BLaER1 (cell line): Measurements from ENCODE around the gene ABHD5.

ENCODE experiments used
- H3K27ac ChIP-seq: shearing (Covaris generic); formaldehyde crosslinking; 2 replicates; pipeline ENCODE4 v1.8.1; 2022
- H3K27me3 ChIP-seq: shearing (Covaris generic); formaldehyde crosslinking; 2 replicates; pipeline ENCODE4 v1.8.1; 2022
- H3K36me3 ChIP-seq: shearing (Covaris generic); formaldehyde crosslinking; 2 replicates; pipeline ENCODE4 v1.8.1; 2022
- H3K4me1 ChIP-seq: shearing (Covaris generic); formaldehyde crosslinking; 2 replicates; pipeline ENCODE4 v1.8.1; 2022
- H3K4me2 ChIP-seq: shearing (Covaris generic); formaldehyde crosslinking; 2 replicates; pipeline ENCODE4 v1.8.1; 2022
- H3K4me3 ChIP-seq: shearing (Covaris generic); formaldehyde crosslinking; 2 replicates; pipeline ENCODE4 v1.8.1; 2022
- H3K9ac ChIP-seq: shearing (Covaris generic); formaldehyde crosslinking; 2 replicates; pipeline ENCODE4 v1.8.1; 2022
- H3K9me3 ChIP-seq: shearing (Covaris generic); formaldehyde crosslinking; 2 replicates; pipeline ENCODE4 v1.8.1; 2022
- H4K20me1 ChIP-seq: shearing (Covaris generic); formaldehyde crosslinking; 2 replicates; pipeline ENCODE4 v1.8.1; 2022
- Cebpa-rat ChIP-seq: shearing (Covaris generic); IDR thresholded peaks from 2 replicates; pipeline ENCODE4 v1.8.1; 2022

ABHD5 gene

GRCh38 chr3:43755516-43756200 is 64.9 kb downstream of the ABHD5 start:
- Histone ChIP-seq H3K9me3 (no peaks in the 10 kb centered on the region), H4K20me1 (no peaks in the 10 kb centered on the region), H3K27me3 (no peaks in the 10 kb centered on the region), H3K4me2 (no peak overlapping the region), H3K4me1 (peaks cover 14% of the 10 kb centered on the region), H3K4me3 (no peak overlapping the region), H3K36me3 (no peaks in the 10 kb centered on the region), H3K27ac (no peak overlapping the region), H3K9ac (no peak overlapping the region)
- no peak for TF ChIP-seq Cebpa-rat

- no peak for TF ChIP-seq Cebpa-rat
- H3K36me3 ChIP-seq, result no peaks in the 10 kb centered on the region
- H3K27ac ChIP-seq, result no peak overlapping the region
- H3K4me2 ChIP-seq, result no peak overlapping the region
- no peaks in the 10 kb centered on the region for H4K20me1 ChIP-seq
- H3K4me1 ChIP-seq, result peaks cover 14% of the 10 kb centered on the region
- no peak overlapping the region for H3K4me3 ChIP-seq
- no peaks in the 10 kb centered on the region for H3K9me3 ChIP-seq
- no peaks in the 10 kb centered on the region for H3K27me3 ChIP-seq
- H3K9ac ChIP-seq, result no peak overlapping the region
Observed at GRCh38 chr3:43757666-43758321, 67.1 kb downstream of the ABHD5 start.

- Histone ChIP-seq H3K4me1 (peaks cover 14% of the 10 kb centered on the region), H3K27me3 (no peaks in the 10 kb centered on the region), H3K4me2 (no peak overlapping the region; the same call in 1 of the 2 replicates), H3K9me3 (no peaks in the 10 kb centered on the region), H3K4me3 (no peak overlapping the region), H3K27ac (no peak overlapping the region), H3K9ac (no peak overlapping the region), H3K36me3 (no peaks in the 10 kb centered on the region), H4K20me1 (no peaks in the 10 kb centered on the region)
- TF ChIP-seq Cebpa-rat, result no peak
Observed at GRCh38 chr3:43758592-43759225, 68.0 kb downstream of the ABHD5 start.

- Histone ChIP-seq H3K27ac (no peak overlapping the region), H4K20me1 (no peaks in the 10 kb centered on the region), H3K36me3 (no peaks in the 10 kb centered on the region), H3K4me2 (peak overlapping the region; percentile 43), H3K9ac (no peak overlapping the region), H3K9me3 (no peaks in the 10 kb centered on the region), H3K4me3 (no peak overlapping the region), H3K27me3 (no peaks in the 10 kb centered on the region), H3K4me1 (peaks cover 14% of the 10 kb centered on the region)
- TF ChIP-seq Cebpa-rat, result no peak
Observed at GRCh38 chr3:43759297-43759782, 68.6 kb downstream of the ABHD5 start.

GRCh38 chr3:43759938-43760337 is 69.2 kb downstream of the ABHD5 start:
- peak overlapping the region; percentile 43 for H3K4me2 ChIP-seq
- H3K36me3 ChIP-seq, result no peaks in the 10 kb centered on the region
- H3K9ac ChIP-seq, result no peak overlapping the region
- no peak for TF ChIP-seq Cebpa-rat
- no peaks in the 10 kb centered on the region for H3K9me3 ChIP-seq
- H3K27ac ChIP-seq, result no peak overlapping the region
- H4K20me1 ChIP-seq, result no peaks in the 10 kb centered on the region
- no peaks in the 10 kb centered on the region for H3K27me3 ChIP-seq
- peaks cover 14% of the 10 kb centered on the region for H3K4me1 ChIP-seq
- no peak overlapping the region for H3K4me3 ChIP-seq

GRCh38 chr3:43760938-43761337 is 70.2 kb downstream of the ABHD5 start:
- no peak overlapping the region for H3K9ac ChIP-seq
- no peaks in the 10 kb centered on the region for H4K20me1 ChIP-seq
- H3K27ac ChIP-seq, result no peak overlapping the region
- no peak for TF ChIP-seq Cebpa-rat
- peaks cover 14% of the 10 kb centered on the region for H3K4me1 ChIP-seq
- no peak overlapping the region for H3K4me2 ChIP-seq
- no peaks in the 10 kb centered on the region for H3K9me3 ChIP-seq
- H3K4me3 ChIP-seq, result no peak overlapping the region
- H3K36me3 ChIP-seq, result no peaks in the 10 kb centered on the region
- no peaks in the 10 kb centered on the region for H3K27me3 ChIP-seq

- no peaks in the 10 kb centered on the region for H4K20me1 ChIP-seq
- no peaks in the 10 kb centered on the region for H3K9me3 ChIP-seq
- no peak overlapping the region for H3K4me3 ChIP-seq
- no peak for TF ChIP-seq Cebpa-rat
- H3K9ac ChIP-seq, result no peak overlapping the region
- H3K27ac ChIP-seq, result no peak overlapping the region
- no peaks in the 10 kb centered on the region for H3K27me3 ChIP-seq
- H3K4me1 ChIP-seq, result peaks cover 14% of the 10 kb centered on the region
- H3K4me2 ChIP-seq, result no peak overlapping the region
- H3K36me3 ChIP-seq, result no peaks in the 10 kb centered on the region
Observed at GRCh38 chr3:43762451-43762850, 71.7 kb downstream of the ABHD5 start.

GRCh38 chr3:43764056-43764455 is 73.3 kb downstream of the ABHD5 start:
- no peak for TF ChIP-seq Cebpa-rat
- Histone ChIP-seq H3K4me1 (peaks cover 12% of the 10 kb centered on the region), H3K4me3 (no peak overlapping the region), H3K27ac (no peak overlapping the region), H4K20me1 (no peaks in the 10 kb centered on the region), H3K27me3 (no peaks in the 10 kb centered on the region), H3K4me2 (no peak overlapping the region), H3K36me3 (no peaks in the 10 kb centered on the region), H3K9me3 (no peaks in the 10 kb centered on the region), H3K9ac (no peak overlapping the region)

GRCh38 chr3:43764471-43764870 is 73.7 kb downstream of the ABHD5 start:
- Histone ChIP-seq H4K20me1 (no peaks in the 10 kb centered on the region), H3K4me1 (peaks cover 12% of the 10 kb centered on the region), H3K27me3 (no peaks in the 10 kb centered on the region), H3K9me3 (no peaks in the 10 kb centered on the region), H3K27ac (no peak overlapping the region), H3K9ac (no peak overlapping the region), H3K4me3 (no peak overlapping the region), H3K36me3 (no peaks in the 10 kb centered on the region), H3K4me2 (no peak overlapping the region)
- no peak for TF ChIP-seq Cebpa-rat

- no peak overlapping the region for H3K9ac ChIP-seq
- no peak for TF ChIP-seq Cebpa-rat
- H3K4me3 ChIP-seq, result no peak overlapping the region
- no peaks in the 10 kb centered on the region for H4K20me1 ChIP-seq
- no peaks in the 10 kb centered on the region for H3K36me3 ChIP-seq
- no peak overlapping the region for H3K27ac ChIP-seq
- peaks cover 17% of the 10 kb centered on the region for H3K4me1 ChIP-seq
- H3K4me2 ChIP-seq, result no peak overlapping the region
- no peaks in the 10 kb centered on the region for H3K27me3 ChIP-seq
- no peaks in the 10 kb centered on the region for H3K9me3 ChIP-seq
Observed at GRCh38 chr3:43765521-43765971, 74.8 kb downstream of the ABHD5 start.
